ENCODE measurements around the gene LRRTM4. TPM values are rescaled to one million over a fixed set of nuclear protein-coding genes. Genes with fewer than 3 reads are reported as not detected.

Gene LRRTM4
- total RNA-seq, 4 donors from 2014 or later: 0.51 TPM; not detected in 3

DNA sequence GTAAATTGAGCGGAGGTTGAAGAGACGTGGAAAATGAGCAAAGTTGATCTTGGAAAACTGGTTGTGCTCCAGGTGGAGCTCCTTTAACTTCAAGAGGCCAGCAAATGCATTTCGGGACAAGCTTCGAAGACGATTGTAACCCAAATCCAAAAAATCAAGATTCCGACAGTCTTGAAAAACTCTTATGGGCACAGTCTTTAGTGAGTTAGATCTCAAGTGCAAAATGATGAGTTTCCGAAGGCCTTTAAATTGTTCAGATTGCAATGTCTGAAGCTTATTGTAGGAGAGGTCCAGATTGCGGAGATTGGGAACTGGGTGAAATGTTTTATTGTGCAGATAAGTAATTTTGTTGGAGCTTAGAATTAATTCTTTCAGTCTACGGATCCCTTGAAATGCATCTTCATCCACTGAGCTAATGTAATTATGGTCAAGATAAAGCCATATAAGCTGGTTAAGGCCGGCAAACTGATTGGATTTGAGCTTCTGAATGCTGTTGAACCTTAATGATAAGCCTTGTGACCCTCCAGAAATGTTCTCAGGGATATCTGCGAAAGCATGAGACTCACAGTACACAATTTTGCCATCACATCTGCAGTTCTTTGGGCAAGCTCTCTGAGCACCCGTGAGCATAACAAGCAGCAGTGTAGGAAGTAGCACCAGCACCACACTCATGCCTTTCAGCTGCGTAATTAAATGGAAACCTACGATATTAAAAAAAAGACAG lies 2.9 kb downstream of the LRRTM4 start:
- intact Hi-C loops (cut with DNase I; ENCODE audit: low total_unique reads): no loop called here
- no peak overlapping the region for H3K4me3 ChIP-seq (ENCODE audit: low read depth, poor library complexity, severe bottlenecking)
- 87 to 89% methylated on average over 14 of the region's 14 CpGs for WGBS, 2 donors
- DNase-seq (ENCODE audit: low spot score in 2 of 2): no peak
- TF ChIP-seq, protein P1, sequence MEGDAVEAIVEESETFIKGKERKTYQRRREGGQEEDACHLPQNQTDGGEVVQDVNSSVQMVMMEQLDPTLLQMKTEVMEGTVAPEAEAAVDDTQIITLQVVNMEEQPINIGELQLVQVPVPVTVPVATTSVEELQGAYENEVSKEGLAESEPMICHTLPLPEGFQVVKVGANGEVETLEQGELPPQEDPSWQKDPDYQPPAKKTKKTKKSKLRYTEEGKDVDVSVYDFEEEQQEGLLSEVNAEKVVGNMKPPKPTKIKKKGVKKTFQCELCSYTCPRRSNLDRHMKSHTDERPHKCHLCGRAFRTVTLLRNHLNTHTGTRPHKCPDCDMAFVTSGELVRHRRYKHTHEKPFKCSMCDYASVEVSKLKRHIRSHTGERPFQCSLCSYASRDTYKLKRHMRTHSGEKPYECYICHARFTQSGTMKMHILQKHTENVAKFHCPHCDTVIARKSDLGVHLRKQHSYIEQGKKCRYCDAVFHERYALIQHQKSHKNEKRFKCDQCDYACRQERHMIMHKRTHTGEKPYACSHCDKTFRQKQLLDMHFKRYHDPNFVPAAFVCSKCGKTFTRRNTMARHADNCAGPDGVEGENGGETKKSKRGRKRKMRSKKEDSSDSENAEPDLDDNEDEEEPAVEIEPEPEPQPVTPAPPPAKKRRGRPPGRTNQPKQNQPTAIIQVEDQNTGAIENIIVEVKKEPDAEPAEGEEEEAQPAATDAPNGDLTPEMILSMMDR (IDR thresholded peaks at IDR 0.05): no peak
- no peak for TF ChIP-seq POLR2A (IDR thresholded peaks at IDR 0.05)

DNA sequence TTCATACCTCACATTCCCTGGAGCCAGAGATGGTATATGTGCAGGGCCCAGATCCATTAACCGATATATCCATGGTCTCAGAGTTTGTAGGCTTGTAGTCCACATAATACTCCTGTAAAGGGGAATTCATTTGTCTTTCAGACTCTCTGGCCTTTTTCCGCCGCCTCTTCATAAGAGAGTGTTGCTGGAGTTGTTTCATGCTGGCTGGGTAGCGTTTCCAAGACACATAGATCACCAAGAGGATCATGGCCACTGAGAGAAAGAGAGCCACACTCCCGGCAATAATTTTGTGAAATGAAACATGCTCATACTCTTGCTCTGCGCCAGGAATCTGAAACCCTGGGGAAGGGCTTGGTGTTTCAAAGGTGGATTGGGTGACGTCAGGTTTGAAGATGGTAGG lies 3.9 kb downstream of the LRRTM4 start:
- 82 to 87% methylated on average over 7 of the region's 7 CpGs for WGBS, 2 donors
- no peak for DNase-seq (ENCODE audit: low spot score in 2 of 2)
- intact Hi-C loops (cut with DNase I; ENCODE audit: low total_unique reads): no loop called here
- H3K4me3 ChIP-seq (ENCODE audit: low read depth, poor library complexity, severe bottlenecking): no peak overlapping the region
- TF ChIP-seq, protein P1 (IDR thresholded peaks at IDR 0.05): no peak

DNA sequence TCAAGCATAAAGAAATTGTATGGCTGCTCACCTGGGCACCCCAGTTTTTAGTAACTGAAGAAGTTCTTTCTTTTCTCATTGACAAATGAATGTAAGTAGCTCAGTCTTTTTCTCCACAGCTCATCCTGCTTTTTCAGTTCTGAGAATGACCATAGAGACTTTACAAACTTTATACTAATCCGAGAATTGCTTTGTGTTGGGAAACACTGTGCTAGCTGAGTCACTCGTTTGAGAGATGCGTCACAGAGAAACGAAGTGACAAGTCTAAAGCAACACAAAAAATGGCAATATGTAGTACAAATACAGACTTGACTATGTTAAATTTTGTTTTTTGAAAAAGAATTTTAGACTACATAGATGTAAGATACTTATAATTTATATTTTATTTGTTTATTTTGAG lies 9.0 kb downstream of the LRRTM4 start:
- intact Hi-C loops (cut with DNase I; ENCODE audit: low total_unique reads): no loop called here
- no peak for DNase-seq (ENCODE audit: low spot score in 2 of 2)
- no peak overlapping the region for H3K4me3 ChIP-seq (ENCODE audit: low read depth, poor library complexity, severe bottlenecking)
- TF ChIP-seq, protein P1 (IDR thresholded peaks at IDR 0.05): no peak
- no peak for TF ChIP-seq POLR2A (IDR thresholded peaks at IDR 0.05)
- 77 to 81% methylated on average over 4 of the region's 4 CpGs for WGBS, 2 donors

DNA sequence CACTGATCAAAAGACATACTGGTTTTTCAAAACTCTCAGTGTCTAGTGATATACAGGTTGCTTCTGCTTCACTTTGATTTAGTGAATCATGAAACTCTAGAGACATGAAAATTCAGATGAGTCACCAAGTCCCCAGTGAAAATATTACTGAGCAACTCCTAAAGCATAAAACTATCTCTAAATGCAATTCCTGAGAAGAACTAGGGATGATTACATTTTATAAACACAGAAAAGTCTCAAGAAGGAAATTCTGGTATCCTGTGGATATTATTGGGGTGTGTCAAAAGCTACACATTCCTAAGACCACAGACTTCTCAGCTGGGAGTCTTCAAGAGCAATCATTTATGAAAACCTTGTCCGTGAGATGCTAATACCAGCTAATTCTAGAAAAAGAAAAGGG lies 9.7 kb downstream of the LRRTM4 start:
- TF ChIP-seq, protein P1 (IDR thresholded peaks at IDR 0.05): no peak
- no peak for TF ChIP-seq POLR2A (IDR thresholded peaks at IDR 0.05)
- 53 to 73% methylated on average over 1 of the region's 1 CpG for WGBS, 2 donors
- intact Hi-C loops (cut with DNase I; ENCODE audit: low total_unique reads): no loop called here
- H3K4me3 ChIP-seq (ENCODE audit: low read depth, poor library complexity, severe bottlenecking): no peak overlapping the region
- no peak for DNase-seq (ENCODE audit: low spot score in 2 of 2)

DNA sequence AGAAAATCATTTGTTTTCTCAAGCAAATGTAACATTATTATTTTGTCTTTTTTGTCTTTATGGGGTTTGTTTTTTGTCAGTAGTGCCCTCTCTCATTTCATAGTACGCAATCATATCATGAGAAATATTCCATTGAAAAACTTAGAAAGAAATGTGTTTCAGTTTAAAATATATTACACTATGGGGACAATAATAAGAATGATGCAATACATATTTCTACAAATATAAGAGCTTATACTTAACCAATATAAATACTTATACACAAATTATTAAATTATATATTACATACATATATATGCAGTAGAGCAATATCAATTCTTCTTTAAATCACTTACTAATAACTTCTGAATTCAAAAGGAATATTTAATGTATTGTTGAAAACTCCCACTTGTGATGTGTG lies 13.7 kb downstream of the LRRTM4 start:
- WGBS, 2 donors: 91 to 93% methylated on average over 1 of the region's 1 CpG
- H3K4me3 ChIP-seq (ENCODE audit: low read depth, poor library complexity, severe bottlenecking): no peak overlapping the region
- DNase-seq (ENCODE audit: low spot score in 2 of 2): no peak
- intact Hi-C loops (cut with DNase I; ENCODE audit: low total_unique reads): no loop called here
- no peak for TF ChIP-seq POLR2A (IDR thresholded peaks at IDR 0.05)

DNA sequence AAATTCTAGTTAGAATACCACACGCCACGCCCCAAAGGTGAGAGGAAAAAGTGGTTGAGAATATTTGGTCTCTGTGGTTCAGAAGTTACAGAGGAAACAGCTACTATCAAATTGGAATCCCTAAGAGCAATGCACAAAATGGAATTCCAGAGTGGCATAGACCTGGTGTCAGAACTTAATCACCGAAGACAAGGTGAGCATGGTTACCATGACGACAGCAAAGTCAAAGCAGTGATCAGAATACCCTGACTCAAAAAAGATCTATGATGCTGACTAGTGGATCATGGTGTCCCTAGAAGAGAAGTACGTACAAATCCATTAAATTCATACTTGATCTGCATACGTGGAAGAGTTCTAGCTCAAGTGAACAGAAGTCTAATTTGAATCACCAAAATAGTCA lies 14.5 kb downstream of the LRRTM4 start:
- no peak for TF ChIP-seq POLR2A (IDR thresholded peaks at IDR 0.05)
- TF ChIP-seq, protein P1 (IDR thresholded peaks at IDR 0.05): no peak
- H3K4me3 ChIP-seq (ENCODE audit: low read depth, poor library complexity, severe bottlenecking): no peak overlapping the region
- 82 to 87% methylated on average over 6 of the region's 6 CpGs for WGBS, 2 donors
- intact Hi-C loops (cut with DNase I; ENCODE audit: low total_unique reads): no loop called here
- no peak for DNase-seq (ENCODE audit: low spot score in 2 of 2)

All from lower leg skin (tissue), 4 donors.